ENCODE measurements around the gene GABRG3. TPM values are rescaled to one million over a fixed set of nuclear protein-coding genes. Genes with fewer than 3 reads are reported as not detected.

Gene GABRG3
- total RNA-seq, 1 donor from 2014 or later, result 2.6 TPM

- TF ChIP-seq, protein P1, sequence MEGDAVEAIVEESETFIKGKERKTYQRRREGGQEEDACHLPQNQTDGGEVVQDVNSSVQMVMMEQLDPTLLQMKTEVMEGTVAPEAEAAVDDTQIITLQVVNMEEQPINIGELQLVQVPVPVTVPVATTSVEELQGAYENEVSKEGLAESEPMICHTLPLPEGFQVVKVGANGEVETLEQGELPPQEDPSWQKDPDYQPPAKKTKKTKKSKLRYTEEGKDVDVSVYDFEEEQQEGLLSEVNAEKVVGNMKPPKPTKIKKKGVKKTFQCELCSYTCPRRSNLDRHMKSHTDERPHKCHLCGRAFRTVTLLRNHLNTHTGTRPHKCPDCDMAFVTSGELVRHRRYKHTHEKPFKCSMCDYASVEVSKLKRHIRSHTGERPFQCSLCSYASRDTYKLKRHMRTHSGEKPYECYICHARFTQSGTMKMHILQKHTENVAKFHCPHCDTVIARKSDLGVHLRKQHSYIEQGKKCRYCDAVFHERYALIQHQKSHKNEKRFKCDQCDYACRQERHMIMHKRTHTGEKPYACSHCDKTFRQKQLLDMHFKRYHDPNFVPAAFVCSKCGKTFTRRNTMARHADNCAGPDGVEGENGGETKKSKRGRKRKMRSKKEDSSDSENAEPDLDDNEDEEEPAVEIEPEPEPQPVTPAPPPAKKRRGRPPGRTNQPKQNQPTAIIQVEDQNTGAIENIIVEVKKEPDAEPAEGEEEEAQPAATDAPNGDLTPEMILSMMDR (conservative IDR thresholded peaks at IDR 0.05), result no peak
- H3K4me3 Mint-ChIP-seq, result no peak overlapping the region
- no peaks in the 10 kb centered on the region for H3K36me3 Mint-ChIP-seq
- peaks cover 13% of the 10 kb centered on the region for H3K4me1 Mint-ChIP-seq (ENCODE audit: unreplicated experiment)
- no peaks in the 10 kb centered on the region for H3K9me3 Mint-ChIP-seq
- peaks cover 7% of the 10 kb centered on the region for H3K27me3 Mint-ChIP-seq
- no peak overlapping the region for H3K27ac Mint-ChIP-seq
- DNase-seq (ENCODE audit: extremely low spot score, unreplicated experiment), result no peak
Measured at GRCh38 chr15:27410996-27411605, 440.1 kb downstream of the GABRG3 start.

DNA sequence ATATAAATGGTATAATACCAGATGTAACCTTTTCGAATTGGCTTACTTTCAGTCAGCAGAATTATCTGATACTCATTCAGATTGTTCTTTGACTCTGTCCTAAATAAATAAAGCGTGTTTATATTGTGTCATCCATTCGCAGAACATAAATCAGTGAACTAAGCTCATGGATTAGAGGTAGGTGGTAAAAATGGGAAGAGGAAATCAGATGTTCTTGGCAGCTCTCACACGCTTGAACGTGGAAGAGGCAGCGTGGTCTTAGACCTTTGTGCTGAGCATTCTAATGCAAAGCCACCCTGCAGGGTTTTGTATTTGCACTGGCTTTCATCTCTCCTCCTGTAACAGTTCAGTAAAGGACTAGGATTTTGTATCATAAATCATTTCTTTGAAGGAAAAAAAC is 441.4 kb downstream of the GABRG3 start:
- no peaks in the 10 kb centered on the region for H3K9me3 Mint-ChIP-seq
- TF ChIP-seq, protein P1 (conservative IDR thresholded peaks at IDR 0.05), result no peak
- no peak overlapping the region for H3K4me3 Mint-ChIP-seq
- peaks cover 8% of the 10 kb centered on the region for H3K27me3 Mint-ChIP-seq
- no peak overlapping the region for H3K27ac Mint-ChIP-seq
- H3K36me3 Mint-ChIP-seq, result no peaks in the 10 kb centered on the region
- DNase-seq (ENCODE audit: extremely low spot score, unreplicated experiment), result no peak
- peaks cover 13% of the 10 kb centered on the region for H3K4me1 Mint-ChIP-seq (ENCODE audit: unreplicated experiment)

DNA sequence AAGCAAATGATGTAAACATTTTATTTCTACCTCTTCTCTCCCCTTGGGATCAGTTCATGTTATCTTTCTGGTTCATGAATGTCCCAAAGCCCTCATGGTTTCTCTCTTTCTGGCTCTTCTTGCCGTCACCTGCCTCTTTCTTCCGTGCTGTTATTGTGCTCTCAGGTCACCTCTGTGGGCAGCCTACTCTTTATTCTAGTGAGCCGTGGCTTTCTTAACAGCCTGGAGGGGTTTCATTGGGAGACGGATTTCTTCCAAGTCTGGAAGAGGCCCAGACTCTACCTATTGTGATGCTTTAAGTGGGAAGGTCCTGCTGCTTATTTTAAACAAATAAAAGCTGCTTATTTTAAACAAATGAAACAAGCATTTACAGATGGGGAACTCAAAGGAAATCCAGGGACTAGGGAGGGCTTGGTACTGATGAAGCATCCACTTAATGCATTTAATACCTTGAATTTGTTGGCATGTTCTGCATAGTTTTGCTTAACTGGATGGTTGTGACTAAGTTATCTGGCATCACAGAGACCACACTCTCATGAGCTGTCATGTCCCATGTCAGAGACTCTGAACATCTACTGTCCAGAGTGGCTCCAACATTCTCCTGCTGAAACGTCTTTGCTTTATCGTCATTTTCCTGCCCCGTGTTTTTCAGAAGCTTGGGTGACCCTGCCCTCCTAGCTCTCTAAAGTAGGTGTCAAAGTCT is 443.3 kb downstream of the GABRG3 start:
- H3K4me1 Mint-ChIP-seq (ENCODE audit: unreplicated experiment), result peaks cover 18% of the 10 kb centered on the region
- H3K4me3 Mint-ChIP-seq, result no peak overlapping the region
- TF ChIP-seq, protein P1 (conservative IDR thresholded peaks at IDR 0.05), result no peak
- no peak for DNase-seq (ENCODE audit: extremely low spot score, unreplicated experiment)
- no peaks in the 10 kb centered on the region for H3K9me3 Mint-ChIP-seq
- H3K36me3 Mint-ChIP-seq, result no peaks in the 10 kb centered on the region
- no peak overlapping the region for H3K27ac Mint-ChIP-seq
- peaks cover 10% of the 10 kb centered on the region for H3K27me3 Mint-ChIP-seq

DNA sequence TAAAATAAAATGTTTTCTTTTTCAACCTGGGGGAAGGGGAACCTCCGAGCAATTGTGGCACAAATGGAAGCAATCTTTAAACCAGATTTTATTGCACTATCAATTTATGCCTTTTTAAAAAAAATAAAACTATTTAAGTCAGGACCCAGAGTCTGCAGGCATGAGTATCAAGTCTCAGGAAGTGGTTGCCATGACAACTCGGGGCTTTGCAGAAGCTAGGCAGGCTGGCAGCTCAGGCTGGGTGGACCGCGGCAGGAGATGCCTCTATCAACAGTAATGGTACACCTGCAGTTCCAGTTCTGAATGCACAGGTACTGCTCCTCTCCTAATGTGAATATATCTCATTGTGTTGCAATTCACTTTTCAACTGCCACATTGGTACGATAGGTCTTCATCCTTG is 447.7 kb downstream of the GABRG3 start:
- Mint-ChIP-seq H3K9me3 (no peaks in the 10 kb centered on the region), H3K27ac (no peak overlapping the region), H3K36me3 (no peaks in the 10 kb centered on the region), H3K4me3 (no peak overlapping the region), H3K27me3 (peaks cover 10% of the 10 kb centered on the region), H3K4me1 (ENCODE audit: unreplicated experiment) (peaks cover 7% of the 10 kb centered on the region)
- TF ChIP-seq, protein P1 (conservative IDR thresholded peaks at IDR 0.05), result no peak
- DNase-seq (ENCODE audit: extremely low spot score, unreplicated experiment), result no peak

DNA sequence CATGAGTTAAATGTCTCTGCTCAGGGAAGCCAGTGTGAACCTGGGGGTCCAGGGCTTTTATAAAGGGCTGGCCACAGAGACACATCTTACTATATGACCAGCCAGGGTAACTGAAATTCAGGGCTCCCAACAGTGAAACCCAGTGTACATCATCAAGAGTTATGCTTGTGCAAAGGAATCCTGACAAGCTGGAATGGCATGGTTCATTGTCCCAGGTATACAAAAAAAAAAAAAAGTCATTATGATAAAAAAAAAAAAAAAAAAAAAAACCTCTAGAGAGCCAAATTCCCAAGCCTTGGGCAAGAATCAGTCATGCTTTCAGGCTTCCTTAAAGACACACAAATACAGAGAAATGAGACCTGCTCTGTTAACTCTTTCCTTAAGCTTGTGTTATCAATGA is 452.0 kb downstream of the GABRG3 start:
- H3K36me3 Mint-ChIP-seq, result no peaks in the 10 kb centered on the region

More for the DNA sequence above, 452.0 kb downstream of the GABRG3 start:
- no peaks in the 10 kb centered on the region for H3K9me3 Mint-ChIP-seq
- TF ChIP-seq, protein P1 (conservative IDR thresholded peaks at IDR 0.05), result no peak
- DNase-seq (ENCODE audit: extremely low spot score, unreplicated experiment), result no peak
- no peak overlapping the region for H3K27ac Mint-ChIP-seq
- H3K27me3 Mint-ChIP-seq, result no peaks in the 10 kb centered on the region
- H3K4me1 Mint-ChIP-seq (ENCODE audit: unreplicated experiment), result peaks cover 7% of the 10 kb centered on the region
- no peak overlapping the region for H3K4me3 Mint-ChIP-seq

All from type B pancreatic cell (in vitro differentiated cells).